Liver (tissue), 9 donors: Measurements from ENCODE around the gene PCDHGB6. TPM values are rescaled to one million over a fixed set of nuclear protein-coding genes. Genes with fewer than 3 reads are reported as not detected.

Source experiments
- DNase-seq: peaks from one replicate; pipeline ENCODE4 v3.0.0-alpha.2; 2017; ENCODE audit warnings: low spot score
- H3K27ac ChIP-seq, 2 donors: one replicate each; pipeline ENCODE4 v1.7.0; 2013; ENCODE audit warnings: inconsistent platforms in 2 of 2, low read length in 2 of 2, control low read depth in 1 of 2, low read depth in 1 of 2, mild to moderate bottlenecking in 1 of 2
- H3K27me3 ChIP-seq, 4 donors: one replicate each; pipeline versions ENCODE4 v1.6.1 to v1.7.0; 2013; ENCODE audit warnings: low read length in 3 of 4, inconsistent platforms in 1 of 4, mild to moderate bottlenecking in 1 of 4, moderate library complexity in 1 of 4; ENCODE audit not compliant: control insufficient read depth in 4 of 4, insufficient read depth in 4 of 4
- H3K36me3 ChIP-seq, 4 donors: one replicate each; pipeline versions ENCODE4 v1.6.1 to v1.7.0; 2013; ENCODE audit warnings: low read length in 3 of 4, mild to moderate bottlenecking in 3 of 4, low read depth in 1 of 4, moderate library complexity in 1 of 4; ENCODE audit not compliant: control insufficient read depth in 4 of 4, insufficient read depth in 3 of 4
- H3K4me1 ChIP-seq, 4 donors: one replicate each; pipeline versions ENCODE4 v1.6.1 to v1.7.0; 2013; ENCODE audit warnings: low read length in 3 of 4, mild to moderate bottlenecking in 3 of 4, moderate library complexity in 1 of 4; ENCODE audit not compliant: control insufficient read depth in 4 of 4, insufficient read depth in 4 of 4
- H3K4me3 ChIP-seq, 3 donors: one replicate each; pipeline versions ENCODE4 v1.6.1 to v1.7.0; 2013; ENCODE audit warnings: low read length in 3 of 3, control low read depth in 1 of 3, low read depth in 1 of 3, mild to moderate bottlenecking in 1 of 3
- H3K9ac ChIP-seq, 2 donors: one replicate each; pipeline ENCODE4 v1.7.0; 2013; ENCODE audit warnings: low read length in 2 of 2, mild to moderate bottlenecking in 2 of 2, moderate library complexity in 2 of 2, control low read depth in 1 of 2, low read depth in 1 of 2
- H3K9me3 ChIP-seq, 4 donors: one replicate each; pipeline versions ENCODE4 v1.6.1 to v1.7.0; 2013; ENCODE audit warnings: low read length in 3 of 4; ENCODE audit not compliant: control insufficient read depth in 4 of 4
- FOXA1 ChIP-seq: IDR thresholded peaks from 2 replicates; pipeline ENCODE4 v1.6.1; 2016; ENCODE audit warnings: antibody characterized with exemption
- FOXA2 ChIP-seq: IDR thresholded peaks from 2 replicates; pipeline ENCODE4 v1.6.1; 2016; ENCODE audit warnings: antibody characterized with exemption
- HNF4G ChIP-seq: IDR thresholded peaks from 2 replicates; pipeline ENCODE4 v1.6.1; 2016; ENCODE audit warnings: antibody characterized with exemption
- JUND ChIP-seq, 2 donors: IDR thresholded peaks; 2 replicates each; pipeline ENCODE4 v1.6.1; 2016; ENCODE audit warnings: antibody characterized with exemption in 2 of 2
- MAX ChIP-seq: IDR thresholded peaks from 2 replicates; pipeline ENCODE4 v1.6.1; 2016; ENCODE audit warnings: antibody characterized with exemption
- NR2F2 ChIP-seq: IDR thresholded peaks from 2 replicates; pipeline ENCODE4 v1.6.1; 2016; ENCODE audit warnings: antibody characterized with exemption
- RXRA ChIP-seq, 2 donors: IDR thresholded peaks; 2 replicates each; pipeline ENCODE4 v1.6.1; 2017 to 2018; ENCODE audit warnings: antibody characterized with exemption in 2 of 2, mild to moderate bottlenecking in 1 of 2
- SP1 ChIP-seq: IDR thresholded peaks from 2 replicates; pipeline ENCODE4 v1.6.1; 2018; ENCODE audit warnings: antibody characterized with exemption, mild to moderate bottlenecking
- YY1 ChIP-seq: IDR thresholded peaks from 2 replicates; pipeline ENCODE4 v1.6.1; 2016; ENCODE audit warnings: antibody characterized with exemption, mild to moderate bottlenecking
- WGBS: extraction: QIAGEN DNeasy Blood & Tissue Kit; methylation state at CpG from one replicate; pipeline ENCODE4 v1.1.7; 2013; 5-methylcytosine and 5-hydroxymethylcytosine counted together
- polyA plus RNA-seq, 2 donors: library from polyadenylated mRNA; stranded (reverse) in 1 of 2; unstranded in 1 of 2; fragments of 200-250 nt in 1 of 2; fragments of >200 nt in 1 of 2; fragmentation: Nextera tagmentation in 1 of 2; extraction: Ambion mirVana in 1 of 2; gene quantifications; one replicate each; pipeline versions ENCODE4 v1.2.1 to v1.2.3, GENCODE V29; 2013 to 2015
- total RNA-seq, 2 donors: library from RNA; depleted of rRNA; stranded (reverse); fragments of >200 nt; gene quantifications; one replicate each; pipeline ENCODE4 v1.2.3, GENCODE V29; 2014
- TF ChIP-seq, protein P1 (sequence below): IDR thresholded peaks from 2 replicates; pipeline ENCODE4 v1.6.1; 2016; ENCODE audit warnings: antibody characterized with exemption, mild to moderate bottlenecking
- TF ChIP-seq, protein P2 (sequence below): IDR thresholded peaks from 2 replicates; pipeline ENCODE4 v1.6.1; 2016; ENCODE audit warnings: antibody characterized with exemption
- TF ChIP-seq, protein P3 (sequence below): IDR thresholded peaks from 2 replicates; pipeline ENCODE4 v1.6.1; 2016; ENCODE audit warnings: antibody characterized with exemption
- donor health status: healthy.
- donor health status: healthy.
- donor health status: healthy.
- donor health status: healthy.
- donor health status: healthy.

PCDHGB6 gene
- total and polyA plus RNA-seq, 4 donors = 0.53 to 2.8 (median 1.6) TPM

- Histone ChIP-seq H3K36me3 (no peaks in the 10 kb centered on the region), H3K9ac (no peak overlapping the region), H3K4me1 (no peaks in the 10 kb centered on the region), H3K4me3 (no peak overlapping the region), H3K27ac (no peak overlapping the region), H3K9me3 (peaks cover 42 to 79% (median 60%) of the 10 kb centered on the region in 4 donors), H3K27me3 (peaks cover 0 to 5% (median 0%) of the 10 kb centered on the region in 4 donors)
- TF ChIP-seq, protein P1, sequence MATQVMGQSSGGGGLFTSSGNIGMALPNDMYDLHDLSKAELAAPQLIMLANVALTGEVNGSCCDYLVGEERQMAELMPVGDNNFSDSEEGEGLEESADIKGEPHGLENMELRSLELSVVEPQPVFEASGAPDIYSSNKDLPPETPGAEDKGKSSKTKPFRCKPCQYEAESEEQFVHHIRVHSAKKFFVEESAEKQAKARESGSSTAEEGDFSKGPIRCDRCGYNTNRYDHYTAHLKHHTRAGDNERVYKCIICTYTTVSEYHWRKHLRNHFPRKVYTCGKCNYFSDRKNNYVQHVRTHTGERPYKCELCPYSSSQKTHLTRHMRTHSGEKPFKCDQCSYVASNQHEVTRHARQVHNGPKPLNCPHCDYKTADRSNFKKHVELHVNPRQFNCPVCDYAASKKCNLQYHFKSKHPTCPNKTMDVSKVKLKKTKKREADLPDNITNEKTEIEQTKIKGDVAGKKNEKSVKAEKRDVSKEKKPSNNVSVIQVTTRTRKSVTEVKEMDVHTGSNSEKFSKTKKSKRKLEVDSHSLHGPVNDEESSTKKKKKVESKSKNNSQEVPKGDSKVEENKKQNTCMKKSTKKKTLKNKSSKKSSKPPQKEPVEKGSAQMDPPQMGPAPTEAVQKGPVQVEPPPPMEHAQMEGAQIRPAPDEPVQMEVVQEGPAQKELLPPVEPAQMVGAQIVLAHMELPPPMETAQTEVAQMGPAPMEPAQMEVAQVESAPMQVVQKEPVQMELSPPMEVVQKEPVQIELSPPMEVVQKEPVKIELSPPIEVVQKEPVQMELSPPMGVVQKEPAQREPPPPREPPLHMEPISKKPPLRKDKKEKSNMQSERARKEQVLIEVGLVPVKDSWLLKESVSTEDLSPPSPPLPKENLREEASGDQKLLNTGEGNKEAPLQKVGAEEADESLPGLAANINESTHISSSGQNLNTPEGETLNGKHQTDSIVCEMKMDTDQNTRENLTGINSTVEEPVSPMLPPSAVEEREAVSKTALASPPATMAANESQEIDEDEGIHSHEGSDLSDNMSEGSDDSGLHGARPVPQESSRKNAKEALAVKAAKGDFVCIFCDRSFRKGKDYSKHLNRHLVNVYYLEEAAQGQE = no peak
- TF ChIP-seq YY1 (no peak), HNF4G (no peak), MAX (no peak)
- TF ChIP-seq, protein P2, sequence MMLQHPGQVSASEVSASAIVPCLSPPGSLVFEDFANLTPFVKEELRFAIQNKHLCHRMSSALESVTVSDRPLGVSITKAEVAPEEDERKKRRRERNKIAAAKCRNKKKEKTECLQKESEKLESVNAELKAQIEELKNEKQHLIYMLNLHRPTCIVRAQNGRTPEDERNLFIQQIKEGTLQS = no peak
- no peak for DNase-seq
Measured at GRCh38 chr5:141362719-141363118, 45.1 kb upstream of the PCDHGB6 start.

GRCh38 chr5:141363952-141364660, 43.7 kb upstream of the PCDHGB6 start, which contains the start of gene PCDHGA5:
Gene PCDHGA5, plus strand, starts transcription at chr5:141364162. Its CDS starts 169 bp downstream, at chr5:141364331.
- no peaks in the 10 kb centered on the region for H3K4me1 ChIP-seq
- WGBS = 16% methylated on average over 34 of the region's 34 CpGs
- no peak for TF ChIP-seq FOXA1
- no peak for TF ChIP-seq FOXA2
- TF ChIP-seq JUND (IDR thresholded peaks at IDR 0.05) = no peak
- H3K27ac ChIP-seq = no peak within 1 kb of the TSS
- H3K9ac ChIP-seq = no peak within 1 kb of the TSS
- no peak for DNase-seq
- H3K4me3 ChIP-seq = peak within 1 kb of the TSS in 2 of 3 donors; percentile 20 to 47
- H3K27me3 ChIP-seq = peaks cover 0 to 5% (median 0%) of the 10 kb centered on the region in 4 donors
- no peaks in the 10 kb centered on the region for H3K36me3 ChIP-seq
- peaks cover 40 to 70% (median 58%) of the 10 kb centered on the region in 4 donors for H3K9me3 ChIP-seq

DNA sequence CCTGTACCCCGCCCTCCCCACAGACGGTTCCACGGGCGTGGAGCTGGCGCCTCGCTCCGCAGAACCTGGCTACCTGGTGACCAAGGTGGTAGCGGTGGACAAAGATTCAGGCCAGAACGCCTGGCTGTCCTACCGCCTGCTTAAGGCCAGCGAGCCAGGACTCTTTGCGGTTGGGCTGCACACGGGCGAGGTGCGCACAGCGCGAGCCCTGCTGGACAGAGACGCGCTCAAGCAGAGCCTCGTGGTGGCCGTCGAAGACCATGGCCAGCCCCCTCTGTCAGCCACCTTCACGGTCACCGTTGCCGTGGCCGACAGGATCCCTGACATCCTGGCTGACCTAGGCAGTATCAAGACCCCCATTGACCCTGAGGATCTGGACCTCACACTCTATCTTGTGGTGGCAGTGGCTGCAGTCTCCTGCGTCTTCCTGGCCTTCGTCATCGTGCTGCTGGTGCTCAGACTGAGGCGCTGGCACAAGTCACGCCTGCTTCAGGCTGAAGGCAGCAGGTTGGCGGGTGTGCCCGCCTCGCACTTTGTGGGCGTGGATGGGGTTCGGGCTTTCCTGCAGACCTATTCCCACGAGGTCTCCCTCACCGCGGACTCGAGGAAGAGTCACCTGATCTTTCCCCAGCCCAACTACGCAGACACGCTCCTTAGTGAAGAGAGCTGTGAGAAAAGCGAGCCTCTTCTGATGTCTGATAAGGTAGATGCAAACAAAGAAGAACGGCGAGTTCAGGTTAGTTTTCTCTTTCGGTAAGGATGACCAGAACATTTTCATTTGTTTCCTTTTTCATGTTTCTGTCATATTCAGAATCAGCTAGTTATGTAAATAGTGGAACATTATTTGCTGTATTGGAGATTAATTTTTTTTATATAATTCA, 41.6 kb upstream of the PCDHGB6 start:
- Histone ChIP-seq H3K9me3 (peaks cover 40 to 75% (median 54%) of the 10 kb centered on the region in 4 donors), H3K9ac (no peak overlapping the region), H3K27me3 (peaks cover 0 to 5% (median 0%) of the 10 kb centered on the region in 4 donors), H3K4me3 (peak overlapping the region in 2 of 3 donors; percentile 6 to 41), H3K36me3 (no peaks in the 10 kb centered on the region), H3K27ac (no peak overlapping the region), H3K4me1 (no peaks in the 10 kb centered on the region)
- TF ChIP-seq JUND (IDR thresholded peaks at IDR 0.05) (no peak), RXRA (IDR thresholded peaks at IDR 0.05) (no peak), FOXA2 (no peak), NR2F2 (no peak), SP1 (no peak), YY1 (no peak)
- TF ChIP-seq, protein P1 = no peak
- TF ChIP-seq, protein P3, sequence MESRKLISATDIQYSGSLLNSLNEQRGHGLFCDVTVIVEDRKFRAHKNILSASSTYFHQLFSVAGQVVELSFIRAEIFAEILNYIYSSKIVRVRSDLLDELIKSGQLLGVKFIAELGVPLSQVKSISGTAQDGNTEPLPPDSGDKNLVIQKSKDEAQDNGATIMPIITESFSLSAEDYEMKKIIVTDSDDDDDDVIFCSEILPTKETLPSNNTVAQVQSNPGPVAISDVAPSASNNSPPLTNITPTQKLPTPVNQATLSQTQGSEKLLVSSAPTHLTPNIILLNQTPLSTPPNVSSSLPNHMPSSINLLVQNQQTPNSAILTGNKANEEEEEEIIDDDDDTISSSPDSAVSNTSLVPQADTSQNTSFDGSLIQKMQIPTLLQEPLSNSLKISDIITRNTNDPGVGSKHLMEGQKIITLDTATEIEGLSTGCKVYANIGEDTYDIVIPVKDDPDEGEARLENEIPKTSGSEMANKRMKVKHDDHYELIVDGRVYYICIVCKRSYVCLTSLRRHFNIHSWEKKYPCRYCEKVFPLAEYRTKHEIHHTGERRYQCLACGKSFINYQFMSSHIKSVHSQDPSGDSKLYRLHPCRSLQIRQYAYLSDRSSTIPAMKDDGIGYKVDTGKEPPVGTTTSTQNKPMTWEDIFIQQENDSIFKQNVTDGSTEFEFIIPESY = no peak
- WGBS = 28% methylated on average over 46 of the region's 46 CpGs
- DNase-seq = no peak
